ENCODE results near the gene METTL14.

DNA sequence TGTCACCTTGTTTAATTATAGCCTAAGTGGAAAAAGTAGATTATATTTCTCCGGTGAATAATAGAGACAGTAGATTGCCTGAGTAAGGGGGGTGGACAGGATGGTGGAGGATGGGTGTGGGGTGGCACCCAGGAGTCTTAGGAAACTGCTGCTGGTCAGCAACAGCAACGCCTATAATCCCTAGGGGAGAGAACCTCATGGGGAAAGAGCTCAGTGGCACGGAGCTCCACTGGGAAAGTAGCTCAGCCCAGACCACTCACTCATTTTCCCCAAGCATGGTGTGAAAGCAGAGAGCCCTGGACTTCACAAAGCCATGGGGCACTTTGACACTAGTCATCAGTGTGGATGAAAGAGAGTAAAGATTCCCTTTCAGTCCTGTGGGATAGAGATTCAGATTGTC is 31.1 kb downstream of the METTL14 start:
- TF ChIP-seq GATA2 (IDR thresholded peaks at IDR 0.05; ENCODE audit: low read depth, low read length) (no peak), GATA3 (IDR thresholded peaks at IDR 0.05; ENCODE audit: low read depth, low read length) (no peak)
